Activated CD4-positive, alpha-beta T cell treated with anti-CD3 and anti-CD28 coated beads, Interleukin-2, amount 50 U/mL, for 16 hours (primary cell): ENCODE measurements around the gene KRTAP4-3.
"Not testable (repeated sequence)": the region's sequence is repeated elsewhere in the genome, so short reads cannot be mapped to it uniquely, and the experiment has no call there.

Experiments used
- DNase-seq: peaks from one replicate; pipeline ENCODE4 v3.0.0-alpha.2; 2020

Gene KRTAP4-3

DNA sequence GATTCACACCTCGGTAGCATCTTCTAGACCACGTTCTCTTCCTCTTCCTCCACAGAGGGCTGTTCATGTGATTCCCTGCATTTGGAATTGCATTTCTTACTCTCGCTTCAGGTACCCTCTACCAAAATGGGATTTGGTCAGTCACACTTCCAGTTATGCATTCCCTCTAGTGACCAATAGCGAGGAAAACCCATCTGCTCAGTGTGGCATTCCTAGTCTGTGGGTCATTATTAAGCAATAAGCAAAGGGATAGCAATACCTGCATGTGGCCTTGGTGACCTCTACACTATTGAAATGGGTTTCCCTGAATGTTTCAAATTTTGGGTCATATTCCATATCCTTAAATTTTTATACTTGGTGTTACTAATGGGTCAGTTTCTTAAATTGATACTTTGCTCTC is 18.0 kb downstream of the KRTAP4-3 start:
- DNase-seq, result no peak

GRCh38 chr17:41149652-41149985 is 18.4 kb downstream of the KRTAP4-3 start, which contains the start of gene KRTAP4-5:
Gene KRTAP4-5 (minus strand): TSS chr17:41149825. CDS start chr17:41149767, 58 bp downstream.
- no peak for DNase-seq

GRCh38 chr17:41148971-41149651 is 18.9 kb downstream of the KRTAP4-3 start:
- not testable (repeated sequence) for DNase-seq

- DNase-seq, result no peak
These were observed 20.4 kb downstream of the KRTAP4-3 start for GRCh38 chr17:41147531-41148204.

GRCh38 chr17:41145261-41145660 is 22.8 kb downstream of the KRTAP4-3 start:
- DNase-seq, result no peak

DNA sequence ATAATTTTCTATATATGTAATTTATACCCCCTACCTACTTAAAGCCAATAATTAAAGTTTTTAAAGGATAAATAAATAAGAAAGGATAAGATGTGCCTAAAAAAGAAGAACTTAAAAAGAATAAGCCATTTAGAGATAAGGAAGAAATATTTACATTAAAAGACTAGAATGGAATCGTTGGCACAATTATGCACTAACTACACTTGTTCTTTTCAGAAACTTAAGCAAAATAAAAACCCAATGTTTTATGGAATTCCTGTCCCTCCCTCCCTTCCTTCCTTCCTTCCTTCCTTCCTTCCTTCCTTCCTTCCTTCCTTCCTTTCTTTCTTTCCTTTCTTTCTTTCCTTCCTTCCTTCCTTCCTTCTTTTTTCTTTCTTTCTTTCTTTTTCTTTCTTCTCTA is 23.2 kb downstream of the KRTAP4-3 start:
- DNase-seq, result no peak

GRCh38 chr17:41141361-41141760 is 26.7 kb downstream of the KRTAP4-3 start:
- DNase-seq, result no peak

- DNase-seq, result no peak
These were observed 27.5 kb downstream of the KRTAP4-3 start, which contains the start of gene KRTAP4-6 for GRCh38 chr17:41140360-41141131. Gene KRTAP4-6 (minus strand): TSS chr17:41140544. CDS start chr17:41140487, 57 bp downstream.

- DNase-seq, result not testable (repeated sequence)
These were observed 28.2 kb downstream of the KRTAP4-3 start for GRCh38 chr17:41139865-41140264.

DNA sequence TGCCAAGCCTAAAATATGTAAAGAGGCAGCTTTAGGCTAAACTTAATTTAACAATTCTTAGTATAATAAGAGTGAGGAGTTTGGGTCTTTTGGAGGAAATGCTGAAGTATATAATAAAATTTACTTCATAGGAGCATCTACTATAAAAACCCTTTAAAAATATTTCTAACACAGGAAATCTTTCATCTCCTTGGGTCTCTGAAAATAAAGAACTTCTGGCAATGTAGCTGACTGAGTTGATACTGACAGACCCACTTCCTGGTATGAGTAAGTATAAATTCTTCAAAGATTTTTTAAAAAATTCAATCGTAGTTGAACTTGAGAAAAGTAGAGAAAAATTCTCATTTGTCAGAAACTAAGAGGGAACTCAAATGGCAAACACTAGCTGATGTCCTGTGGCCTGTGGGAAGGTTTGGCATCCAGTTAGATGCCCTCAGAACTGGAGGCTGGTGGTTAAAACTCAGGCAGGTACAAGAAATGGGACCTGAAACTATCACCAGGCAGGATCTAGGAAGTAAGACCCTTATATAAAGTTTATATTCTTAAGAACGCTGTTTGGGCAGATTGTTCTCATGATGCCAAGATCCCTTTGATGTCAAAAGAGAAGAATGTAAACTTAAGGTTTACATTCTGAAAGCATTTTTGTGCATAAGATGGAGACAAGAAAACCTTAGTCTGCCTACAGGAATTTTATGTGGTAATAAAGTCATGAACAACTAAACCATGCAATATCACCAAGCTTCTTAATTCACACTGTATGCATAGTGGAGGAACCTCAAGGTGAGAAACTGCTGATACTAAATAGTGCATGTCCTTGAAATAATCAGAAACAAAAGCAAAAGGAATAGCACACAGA is 33.9 kb downstream of the KRTAP4-3 start:
- no peak for DNase-seq

- no peak for DNase-seq
These were observed 36.0 kb downstream of the KRTAP4-3 start for GRCh38 chr17:41131979-41132378.

DNA sequence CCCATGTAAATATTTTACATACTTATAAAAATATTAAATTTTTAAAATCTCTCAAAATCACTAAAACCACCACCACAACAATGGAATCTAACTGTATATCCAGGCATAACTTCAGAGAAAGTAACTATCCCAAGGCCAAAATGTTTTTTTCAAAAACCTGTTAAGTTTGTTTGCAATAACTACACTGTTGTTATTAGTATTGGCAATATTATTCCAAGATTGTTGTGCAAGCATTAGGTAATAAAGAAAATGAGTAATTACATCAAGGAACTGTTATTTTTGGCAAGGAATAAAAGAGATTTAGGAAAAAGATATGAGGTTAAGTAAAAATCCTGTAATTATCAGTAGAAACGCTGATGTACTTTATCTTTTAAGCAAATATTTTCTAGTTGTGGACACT is 40.6 kb downstream of the KRTAP4-3 start:
- no peak for DNase-seq

DNA sequence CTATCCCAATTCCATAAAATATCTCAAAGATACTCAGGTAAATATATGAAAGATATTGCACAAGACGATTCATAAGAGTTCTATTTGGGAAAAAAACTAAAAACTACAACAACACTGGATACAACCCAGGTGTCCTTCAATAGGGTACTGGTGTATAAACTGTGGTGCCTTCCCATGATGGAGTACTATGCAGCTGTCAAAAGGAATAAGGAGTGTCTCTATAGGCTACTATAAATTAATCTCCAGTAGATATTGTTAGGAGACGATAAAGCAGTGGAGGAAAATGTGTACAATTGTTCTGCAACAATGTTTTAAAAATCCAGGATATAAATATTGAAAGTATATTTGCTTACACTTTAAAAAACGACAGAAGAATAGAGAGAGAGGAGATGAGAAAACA is 41.6 kb downstream of the KRTAP4-3 start:
- no peak for DNase-seq

DNA sequence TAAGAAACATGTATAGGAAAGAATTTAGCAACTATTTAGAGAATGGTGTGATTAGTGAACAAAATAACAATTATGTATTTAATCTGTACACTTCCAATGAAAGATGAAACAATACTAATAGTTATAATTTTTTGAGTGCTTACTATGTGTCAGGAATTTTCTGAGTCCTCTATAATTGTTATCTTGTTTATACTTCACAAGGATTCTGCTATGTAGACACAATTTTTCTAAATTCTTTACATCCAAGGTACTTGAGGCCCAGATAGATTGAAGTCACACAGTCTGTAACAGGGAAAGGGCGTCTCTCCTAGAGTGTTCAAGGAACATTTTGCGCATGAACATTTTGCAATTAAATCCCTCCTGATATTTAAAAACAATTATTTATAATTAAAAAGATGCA is 43.0 kb downstream of the KRTAP4-3 start:
- no peak for DNase-seq

- DNase-seq, result not testable (repeated sequence)
These were observed 44.0 kb downstream of the KRTAP4-3 start, which contains the start of gene KRTAP4-12 for GRCh38 chr17:41123991-41124371. Gene KRTAP4-12 (minus strand): TSS chr17:41124182. CDS start chr17:41124122, 60 bp downstream.

GRCh38 chr17:41123292-41123990 is 44.6 kb downstream of the KRTAP4-3 start:
- DNase-seq, result not testable (repeated sequence)

DNA sequence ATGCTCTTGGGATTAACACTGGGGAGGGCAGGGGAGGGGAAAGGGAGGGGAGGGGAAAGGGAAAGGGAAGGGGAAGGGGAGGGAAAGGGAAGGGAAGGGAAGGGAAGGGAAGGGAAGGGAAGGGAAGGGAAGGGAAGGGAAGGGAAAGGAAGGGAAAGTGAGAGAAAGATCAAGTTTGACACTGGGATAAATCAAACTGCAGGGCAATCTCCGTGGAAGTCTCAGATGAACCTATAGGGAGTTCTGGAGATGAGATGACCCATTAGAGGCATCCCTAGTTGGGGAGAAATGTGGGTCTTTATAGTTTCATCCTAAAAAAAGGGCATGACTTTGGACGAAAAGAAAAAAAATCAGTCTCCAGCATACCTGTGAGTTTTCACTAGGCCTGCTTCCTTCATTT is 46.3 kb downstream of the KRTAP4-3 start:
- DNase-seq, result no peak

- not testable (repeated sequence) for DNase-seq
These were observed 48.0 kb downstream of the KRTAP4-3 start for GRCh38 chr17:41119696-41120690.

- DNase-seq, result no peak
These were observed 49.3 kb downstream of the KRTAP4-3 start for GRCh38 chr17:41118721-41119120.

GRCh38 chr17:41117846-41118386 is 50.1 kb downstream of the KRTAP4-3 start, which contains the start of gene KRTAP4-11:
Gene KRTAP4-11 (minus strand): TSS chr17:41118373. CDS start chr17:41118315, 58 bp downstream.
- not testable (repeated sequence) for DNase-seq
